ENCODE results near the gene GNE. TPM values are rescaled to one million over a fixed set of nuclear protein-coding genes. Genes with fewer than 3 reads are reported as not detected.

GNE gene
- total RNA-seq, 1 donor from 2014 or later, result 27.7 TPM

DNA sequence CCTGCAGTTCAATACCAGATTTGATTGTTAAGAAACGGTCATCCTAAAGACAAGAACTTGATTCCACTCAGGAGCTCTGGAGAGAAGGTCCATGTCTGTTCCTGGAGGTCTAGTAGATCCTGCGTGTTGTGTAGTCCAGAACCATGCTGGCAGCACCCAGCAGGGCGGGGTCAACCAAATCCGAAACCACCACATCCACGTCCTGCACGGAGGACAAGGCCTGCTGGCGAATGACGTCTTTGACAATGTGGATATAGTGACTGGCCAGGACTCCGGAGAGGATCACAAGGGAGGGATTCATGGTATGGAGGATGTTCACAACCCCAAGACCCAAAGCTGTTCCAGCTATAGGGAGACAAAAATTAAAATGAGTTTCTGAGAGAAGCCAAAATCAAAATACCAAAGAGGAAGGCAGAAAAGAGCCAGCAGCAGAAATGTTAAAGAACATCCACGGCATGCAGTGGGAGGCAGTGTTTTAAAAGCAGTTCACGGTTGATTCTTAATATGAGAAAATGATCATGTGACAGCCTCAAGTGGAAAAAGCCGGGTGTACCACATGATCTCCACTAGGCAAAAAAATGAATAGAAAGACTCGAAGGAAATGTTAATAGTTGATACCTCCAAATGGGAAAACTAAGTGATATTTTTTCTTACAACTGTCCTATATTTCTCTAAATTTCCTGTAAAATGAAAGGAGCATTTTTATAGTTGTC lies 40.8 kb downstream of the GNE start:
- H3K4me1 Mint-ChIP-seq (ENCODE audit: low read depth), result peaks cover 43% of the 10 kb centered on the region
- H3K36me3 Mint-ChIP-seq (ENCODE audit: low read depth), result peaks cover 74% of the 10 kb centered on the region
- H3K4me3 Mint-ChIP-seq (ENCODE audit: low read depth), result peak overlapping the region; percentile 6
- H3K9me3 Mint-ChIP-seq, result no peaks in the 10 kb centered on the region
- no peaks in the 10 kb centered on the region for H3K27me3 Mint-ChIP-seq (ENCODE audit: low read depth)
- intact Hi-C loops (cut with micrococcal nuclease), result loop anchor here (5.0 kb wide), 1 partner anchor 40 kb away; the partner anchor contains the start of gene GNE
- no peak for DNase-seq (ENCODE audit: low spot score)
- H3K27ac Mint-ChIP-seq, result peak overlapping the region; percentile 87

GRCh38 chr9:36214571-36214970 lies 43.7 kb downstream of the GNE start:
- no peak for DNase-seq (ENCODE audit: low spot score)
- intact Hi-C loops (cut with micrococcal nuclease), result no loop called here
- Mint-ChIP-seq H3K36me3 (ENCODE audit: low read depth) (peaks cover 76% of the 10 kb centered on the region), H3K4me1 (ENCODE audit: low read depth) (peaks cover 45% of the 10 kb centered on the region), H3K4me3 (ENCODE audit: low read depth) (no peak overlapping the region), H3K27ac (no peak overlapping the region), H3K9me3 (no peaks in the 10 kb centered on the region), H3K27me3 (ENCODE audit: low read depth) (no peaks in the 10 kb centered on the region)

DNA sequence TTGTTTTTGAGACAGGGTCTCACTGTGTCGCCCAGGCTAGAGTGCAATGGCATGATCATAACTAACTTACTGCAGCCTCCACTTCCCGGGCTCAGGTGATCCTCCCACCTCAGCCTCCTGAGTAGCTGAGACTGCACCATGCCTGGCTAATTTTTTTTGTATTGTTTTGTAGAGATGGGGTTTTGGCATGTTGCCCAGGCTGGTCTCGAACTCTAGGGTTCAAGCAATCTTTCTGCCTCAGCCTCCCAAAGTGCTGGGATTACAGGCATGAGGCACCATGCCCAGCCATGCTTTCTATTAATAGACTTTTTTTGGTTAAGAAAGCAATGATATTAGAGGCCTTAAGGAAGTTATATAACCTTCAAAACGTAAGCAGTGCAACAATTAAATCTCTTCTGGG lies 44.3 kb downstream of the GNE start:
- peaks cover 46% of the 10 kb centered on the region for H3K4me1 Mint-ChIP-seq (ENCODE audit: low read depth)
- intact Hi-C loops (cut with micrococcal nuclease), result no loop called here
- no peaks in the 10 kb centered on the region for H3K9me3 Mint-ChIP-seq
- no peak overlapping the region for H3K4me3 Mint-ChIP-seq (ENCODE audit: low read depth)
- no peak for DNase-seq (ENCODE audit: low spot score)
- H3K27ac Mint-ChIP-seq, result no peak overlapping the region
- no peaks in the 10 kb centered on the region for H3K27me3 Mint-ChIP-seq (ENCODE audit: low read depth)
- peaks cover 76% of the 10 kb centered on the region for H3K36me3 Mint-ChIP-seq (ENCODE audit: low read depth)

- H3K9me3 Mint-ChIP-seq, result no peaks in the 10 kb centered on the region
- H3K27me3 Mint-ChIP-seq (ENCODE audit: low read depth), result no peaks in the 10 kb centered on the region
- H3K36me3 Mint-ChIP-seq (ENCODE audit: low read depth), result peaks cover 78% of the 10 kb centered on the region
- intact Hi-C loops (cut with micrococcal nuclease), result no loop called here
- H3K4me1 Mint-ChIP-seq (ENCODE audit: low read depth), result peaks cover 46% of the 10 kb centered on the region
- H3K4me3 Mint-ChIP-seq (ENCODE audit: low read depth), result no peak overlapping the region
- DNase-seq (ENCODE audit: low spot score), result no peak
- H3K27ac Mint-ChIP-seq, result no peak overlapping the region
Measured at GRCh38 chr9:36213387-36213786, 44.9 kb downstream of the GNE start.

- peaks cover 80% of the 10 kb centered on the region for H3K36me3 Mint-ChIP-seq (ENCODE audit: low read depth)
- H3K27ac Mint-ChIP-seq, result peak overlapping the region; percentile 31
- H3K9me3 Mint-ChIP-seq, result no peaks in the 10 kb centered on the region
- no peak for DNase-seq (ENCODE audit: low spot score)
- H3K4me3 Mint-ChIP-seq (ENCODE audit: low read depth), result no peak overlapping the region
- peaks cover 49% of the 10 kb centered on the region for H3K4me1 Mint-ChIP-seq (ENCODE audit: low read depth)
- intact Hi-C loops (cut with micrococcal nuclease), result no loop called here
- no peaks in the 10 kb centered on the region for H3K27me3 Mint-ChIP-seq (ENCODE audit: low read depth)
Measured at GRCh38 chr9:36211510-36211909, 46.7 kb downstream of the GNE start.

- intact Hi-C loops (cut with micrococcal nuclease), result no loop called here
- Mint-ChIP-seq H3K4me3 (ENCODE audit: low read depth) (no peak overlapping the region), H3K4me1 (ENCODE audit: low read depth) (peaks cover 48% of the 10 kb centered on the region), H3K36me3 (ENCODE audit: low read depth) (peaks cover 83% of the 10 kb centered on the region), H3K9me3 (no peaks in the 10 kb centered on the region), H3K27ac (no peak overlapping the region), H3K27me3 (ENCODE audit: low read depth) (no peaks in the 10 kb centered on the region)
- DNase-seq (ENCODE audit: low spot score), result no peak
Measured at GRCh38 chr9:36210722-36211121, 47.5 kb downstream of the GNE start.

DNA sequence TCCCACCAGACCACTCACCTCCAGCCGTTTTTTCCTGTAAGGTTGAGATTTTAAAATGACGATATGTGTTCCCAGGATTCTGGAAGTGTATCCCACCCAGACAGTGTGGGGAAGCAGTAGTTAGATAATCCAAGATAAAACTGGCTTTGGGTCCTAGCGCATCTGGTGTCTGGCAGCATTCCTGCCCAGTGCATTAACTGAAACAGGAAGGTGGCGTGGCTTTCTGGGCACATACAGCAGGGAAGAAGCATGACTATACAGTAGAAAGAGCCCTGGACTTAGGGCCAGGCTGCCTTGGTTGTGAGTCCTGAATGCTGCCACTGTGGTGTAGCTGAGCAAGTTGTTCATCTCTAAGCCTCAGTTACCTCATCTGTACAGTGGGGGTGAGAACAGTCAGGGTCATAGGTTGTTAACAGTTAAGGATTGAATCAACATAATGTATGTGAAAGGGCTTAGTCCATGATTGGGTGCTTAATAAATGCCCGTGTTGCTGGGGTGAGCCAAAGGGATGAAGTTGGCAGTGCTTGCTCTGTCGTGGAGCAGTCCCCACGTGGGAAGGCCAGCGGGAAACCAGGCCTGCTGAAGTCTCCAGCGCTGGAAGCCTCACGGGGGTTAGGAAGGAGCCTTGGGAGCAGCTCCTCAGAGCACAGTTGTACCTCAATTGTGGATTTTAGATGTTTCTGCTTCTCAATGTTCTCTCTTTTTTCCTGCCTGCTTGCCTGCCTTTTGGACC lies 49.6 kb downstream of the GNE start:
- no peaks in the 10 kb centered on the region for H3K27me3 Mint-ChIP-seq (ENCODE audit: low read depth)
- no peak overlapping the region for H3K4me3 Mint-ChIP-seq (ENCODE audit: low read depth)
- H3K4me1 Mint-ChIP-seq (ENCODE audit: low read depth), result peaks cover 50% of the 10 kb centered on the region
- no peak for DNase-seq (ENCODE audit: low spot score)
- peak overlapping the region; percentile 62 for H3K27ac Mint-ChIP-seq
- peaks cover 97% of the 10 kb centered on the region for H3K36me3 Mint-ChIP-seq (ENCODE audit: low read depth)
- no peaks in the 10 kb centered on the region for H3K9me3 Mint-ChIP-seq
- intact Hi-C loops (cut with micrococcal nuclease), result no loop called here

GRCh38 chr9:36207546-36208012 lies 50.7 kb downstream of the GNE start:
- intact Hi-C loops (cut with micrococcal nuclease), result no loop called here
- Mint-ChIP-seq H3K4me1 (ENCODE audit: low read depth) (peaks cover 44% of the 10 kb centered on the region), H3K36me3 (ENCODE audit: low read depth) (peaks cover 98% of the 10 kb centered on the region), H3K27ac (peak overlapping the region; percentile 43), H3K4me3 (ENCODE audit: low read depth) (no peak overlapping the region), H3K27me3 (ENCODE audit: low read depth) (no peaks in the 10 kb centered on the region), H3K9me3 (no peaks in the 10 kb centered on the region)
- no peak for DNase-seq (ENCODE audit: low spot score)

DNA sequence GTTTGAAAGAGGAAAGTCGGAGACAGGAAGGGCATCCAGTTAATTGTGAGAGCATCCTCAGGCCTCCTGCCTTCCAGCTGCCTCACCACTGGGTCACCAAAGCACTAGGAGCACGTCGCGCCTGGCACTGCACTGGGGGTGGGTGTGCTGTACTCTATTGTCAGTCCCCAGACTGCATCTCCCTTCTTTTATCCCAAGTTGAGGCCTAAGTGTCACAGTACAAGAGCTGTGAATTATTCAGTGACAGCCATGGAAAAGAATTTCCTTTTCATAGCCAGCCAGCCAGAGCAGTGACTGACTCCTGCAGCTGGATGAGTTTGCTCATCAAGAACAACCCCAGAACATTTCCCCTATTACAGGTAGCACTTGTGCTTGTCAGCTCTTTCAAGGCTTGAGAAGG lies 51.2 kb downstream of the GNE start:
- peaks cover 41% of the 10 kb centered on the region for H3K4me1 Mint-ChIP-seq (ENCODE audit: low read depth)
- H3K36me3 Mint-ChIP-seq (ENCODE audit: low read depth), result peaks cover 99% of the 10 kb centered on the region
- peak overlapping the region; percentile 51 for H3K27ac Mint-ChIP-seq
- intact Hi-C loops (cut with micrococcal nuclease), result no loop called here
- DNase-seq (ENCODE audit: low spot score), result no peak
- H3K4me3 Mint-ChIP-seq (ENCODE audit: low read depth), result no peak overlapping the region
- H3K9me3 Mint-ChIP-seq, result no peaks in the 10 kb centered on the region
- no peaks in the 10 kb centered on the region for H3K27me3 Mint-ChIP-seq (ENCODE audit: low read depth)

DNA sequence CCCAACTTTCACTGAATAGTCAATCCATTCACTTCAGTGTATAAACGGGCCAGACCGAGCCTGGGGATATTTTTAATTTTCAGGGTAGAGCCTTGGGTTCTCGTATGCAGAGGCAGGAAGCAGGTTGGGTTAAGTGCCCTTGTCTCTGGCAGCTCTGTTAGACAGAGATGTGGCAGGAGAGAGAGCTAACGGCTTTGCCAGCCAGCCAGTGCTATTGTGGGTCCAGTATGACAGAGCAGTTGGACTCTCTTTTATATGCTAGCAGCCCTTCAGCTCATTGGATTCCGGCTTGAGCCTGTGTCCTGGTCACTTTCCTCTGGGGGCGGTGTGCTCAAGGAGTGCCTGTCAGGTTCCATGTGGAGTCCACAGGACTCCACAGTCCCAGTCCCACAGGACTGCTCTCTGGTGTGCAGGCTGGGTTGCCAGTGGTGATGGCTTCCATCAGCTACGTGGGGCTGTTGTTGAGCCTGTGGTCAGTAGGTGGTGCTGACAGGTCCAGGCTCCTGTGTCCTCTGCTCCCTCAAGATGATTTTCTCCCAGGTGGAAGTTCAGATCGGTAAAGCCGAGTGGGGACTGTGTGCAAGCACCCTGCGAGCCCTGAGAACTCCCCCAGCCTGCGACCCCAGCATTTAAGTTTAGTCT lies 53.2 kb downstream of the GNE start:
- Mint-ChIP-seq H3K4me3 (ENCODE audit: low read depth) (no peak overlapping the region), H3K27me3 (ENCODE audit: low read depth) (no peaks in the 10 kb centered on the region), H3K27ac (no peak overlapping the region), H3K36me3 (ENCODE audit: low read depth) (peaks cover 93% of the 10 kb centered on the region), H3K9me3 (no peaks in the 10 kb centered on the region), H3K4me1 (ENCODE audit: low read depth) (peaks cover 41% of the 10 kb centered on the region)
- DNase-seq (ENCODE audit: low spot score), result no peak
- intact Hi-C loops (cut with micrococcal nuclease), result loop anchor here (2.0 kb wide), 1 partner anchor 14 kb away; the partner anchor contains the start of gene CLTA

DNA sequence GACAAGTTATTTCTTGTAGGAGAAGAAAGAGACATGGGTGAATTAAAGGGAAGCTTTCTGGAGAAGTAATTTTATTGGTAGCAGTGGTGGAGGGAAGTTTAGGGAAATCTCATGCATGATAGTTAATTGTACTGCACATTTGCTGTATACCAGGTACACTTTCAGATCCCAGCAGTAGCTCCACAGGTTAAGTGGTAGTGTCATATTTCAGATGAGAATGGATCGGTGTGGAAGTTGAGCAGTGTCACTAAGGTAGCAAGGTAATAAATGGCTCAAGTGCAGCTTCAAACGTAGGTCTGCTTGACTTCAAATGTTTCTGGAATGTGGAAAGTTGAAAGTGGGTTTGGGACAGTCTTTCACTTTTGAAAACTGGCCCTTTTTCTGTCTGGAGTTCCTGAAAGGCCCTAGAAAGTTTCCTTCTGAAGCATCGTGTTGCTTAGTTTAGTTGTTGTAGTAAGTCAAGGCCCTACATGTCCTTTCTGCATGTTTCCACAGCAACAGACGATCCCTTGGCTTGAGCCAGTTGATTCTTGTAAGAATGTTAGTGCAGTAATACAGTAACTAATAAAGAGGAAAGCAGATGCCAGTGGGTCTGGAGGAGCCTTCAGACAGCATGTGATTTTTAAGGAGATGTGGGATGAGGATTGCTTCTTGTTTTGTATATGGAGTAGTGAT lies 63.8 kb downstream of the GNE start:
- H3K27ac Mint-ChIP-seq, result no peak overlapping the region
- H3K27me3 Mint-ChIP-seq (ENCODE audit: low read depth), result no peaks in the 10 kb centered on the region

GRCh38 chr9:36193023-36193422 lies 65.2 kb downstream of the GNE start:
- intact Hi-C loops (cut with micrococcal nuclease), result no loop called here
- H3K9me3 Mint-ChIP-seq, result no peaks in the 10 kb centered on the region
- no peak overlapping the region for H3K27ac Mint-ChIP-seq
- peaks cover 8% of the 10 kb centered on the region for H3K27me3 Mint-ChIP-seq (ENCODE audit: low read depth)
- DNase-seq (ENCODE audit: low spot score), result no peak
- H3K36me3 Mint-ChIP-seq (ENCODE audit: low read depth), result peaks cover 46% of the 10 kb centered on the region
- H3K4me1 Mint-ChIP-seq (ENCODE audit: low read depth), result peaks cover 47% of the 10 kb centered on the region
- H3K4me3 Mint-ChIP-seq (ENCODE audit: low read depth), result peak overlapping the region; percentile 98

More for the DNA sequence above, 63.8 kb downstream of the GNE start:
- Mint-ChIP-seq H3K36me3 (ENCODE audit: low read depth) (peaks cover 57% of the 10 kb centered on the region), H3K4me1 (ENCODE audit: low read depth) (peaks cover 47% of the 10 kb centered on the region), H3K4me3 (ENCODE audit: low read depth) (no peak overlapping the region), H3K9me3 (no peaks in the 10 kb centered on the region)
- intact Hi-C loops (cut with micrococcal nuclease), result no loop called here
- no peak for DNase-seq (ENCODE audit: low spot score)
